A549 (cell line): Measurements from ENCODE around the gene CMIP.

ENCODE experiments used
- CTCF ChIP-seq: fragments of >200 bp; sonication (Bioruptor Twin); formaldehyde crosslinking; IDR thresholded peaks from 3 replicates; pipeline ENCODE4 v1.5.1; 2016
- ELK1 ChIP-seq: fragments of 150-350 bp; IDR thresholded peaks from 2 replicates; pipeline ENCODE4 v1.6.1; 2014; ENCODE audit warnings: low read depth, mild to moderate bottlenecking, low read length
- HOXA7 ChIP-seq: fragments of 250-450 bp; sonication (Bioruptor Pico); IDR thresholded peaks from 2 replicates; pipeline ENCODE4 v1.5.0; 2020; ENCODE audit warnings: mild to moderate bottlenecking, moderate library complexity

DNA sequence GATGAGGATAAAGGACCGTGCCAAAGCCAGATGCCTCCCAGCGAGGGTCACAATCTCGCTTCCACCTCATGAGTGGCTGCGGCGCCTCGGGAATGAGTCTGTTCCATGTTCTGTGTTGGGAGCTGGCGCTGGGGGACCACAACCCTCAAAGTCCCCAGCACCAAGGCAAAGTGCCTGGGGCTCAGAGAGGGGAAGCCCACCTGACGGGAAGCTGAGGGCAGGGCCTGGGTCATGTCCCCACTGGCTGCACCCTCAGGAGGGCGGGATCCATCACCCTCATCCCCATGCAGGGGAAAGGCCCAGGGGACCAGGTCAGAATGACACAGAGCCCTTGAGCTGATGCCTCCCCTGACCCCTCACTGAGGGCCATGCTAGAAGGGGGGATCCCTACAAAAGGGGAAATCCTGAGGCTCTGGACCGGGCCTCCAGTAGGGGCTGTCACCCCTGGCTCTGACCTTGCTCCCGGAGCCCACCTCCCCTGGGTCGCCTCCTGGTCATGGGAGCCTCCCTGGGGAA, 183.2 kb downstream of the CMIP start:
- no peak for TF ChIP-seq ELK1
- no peak for TF ChIP-seq HOXA7
- no peak for TF ChIP-seq CTCF
